HepG2 (cell line): ENCODE results near the gene TMEM167B. TPM values are rescaled to one million over a fixed set of nuclear protein-coding genes. Genes with fewer than 3 reads are reported as not detected.

ENCODE experiments used
- ASH2L ChIP-seq: fragments of 300-600, 200-600 bp; sonication (generic); IDR thresholded peaks from 2 replicates; pipeline ENCODE4 v1.7.0; 2017; ENCODE audit warnings: low read depth, mild to moderate bottlenecking, moderate library complexity, mixed read lengths, low read length; ENCODE audit not compliant: insufficient read length
- ETV5 ChIP-seq: IDR thresholded peaks from 2 replicates; pipeline ENCODE4 v1.6.1; 2018; ENCODE audit warnings: missing biosample characterization, missing genetic modification reagents, inconsistent platforms, borderline replicate concordance
- HNF1A ChIP-seq, 2 experiments: sonication (generic) in 1 of 2; formaldehyde crosslinking in 1 of 2; IDR thresholded peaks; 2 replicates each; pipeline versions ENCODE4 v1.4.0 to v1.6.1; 2016 to 2020; ENCODE audit warnings: borderline replicate concordance in 1 of 2, low read depth in 1 of 2, mild to moderate bottlenecking in 1 of 2, missing genetic modification reagents in 1 of 2
- KDM3A ChIP-seq: IDR thresholded peaks from 2 replicates; pipeline ENCODE4 v1.6.1; 2018; ENCODE audit warnings: low read depth, missing compliant biosample characterization
- MEF2D ChIP-seq: sonication (generic); formaldehyde crosslinking; IDR thresholded peaks from 2 replicates; pipeline ENCODE4 v1.5.1; 2020; ENCODE audit warnings: mild to moderate bottlenecking, missing genetic modification reagents
- MIXL1 ChIP-seq: IDR thresholded peaks from 2 replicates; pipeline ENCODE4 v1.6.1; 2016
- PATZ1 ChIP-seq: sonication (generic); formaldehyde crosslinking; IDR thresholded peaks from 2 replicates; pipeline ENCODE4 v1.4.0; 2020; ENCODE audit warnings: missing genetic modification reagents
- PHF20 ChIP-seq: sonication (generic); formaldehyde crosslinking; IDR thresholded peaks from 2 replicates; pipeline ENCODE4 v1.5.0; 2020; ENCODE audit warnings: mild to moderate bottlenecking, missing genetic modification reagents
- POLR2A ChIP-seq, 2 experiments: IDR thresholded peaks; 2 replicates each; pipeline ENCODE4 v1.6.1; 2011; ENCODE audit warnings: low read depth in 2 of 2, low read length in 2 of 2, mild to moderate bottlenecking in 1 of 2, moderate library complexity in 1 of 2; ENCODE audit not compliant: insufficient read depth in 1 of 2
- POLR2AphosphoS2 ChIP-seq: IDR thresholded peaks from 2 replicates; pipeline ENCODE4 v1.6.1; 2011; ENCODE audit warnings: low read depth, low read length, improper control_type of control experiment
- PPARG ChIP-seq: conservative IDR thresholded peaks from 2 replicates; pipeline ENCODE4 v1.6.1; 2016; ENCODE audit warnings: missing biosample characterization, missing genetic modification reagents
- SOX13 ChIP-seq, 3 experiments: fragments of 450-650 bp in 1 of 3; sonication (generic) in 1 of 3; formaldehyde crosslinking in 1 of 3; IDR thresholded peaks in 2 of 3; conservative IDR thresholded peaks in 1 of 3; 2 replicates each; pipeline versions ENCODE4 v1.5.0 to v1.6.1; 2016 to 2020; ENCODE audit warnings: antibody characterized with exemption in 1 of 3, mild to moderate bottlenecking in 1 of 3, missing compliant biosample characterization in 1 of 3, missing genetic modification reagents in 1 of 3, moderate library complexity in 1 of 3
- TFDP2 ChIP-seq: sonication (generic); formaldehyde crosslinking; IDR thresholded peaks from 2 replicates; pipeline ENCODE4 v1.4.0; 2020; ENCODE audit warnings: missing genetic modification reagents
- TIGD3 ChIP-seq: sonication (generic); formaldehyde crosslinking; IDR thresholded peaks from 2 replicates; pipeline ENCODE4 v1.5.1; 2020; ENCODE audit warnings: mild to moderate bottlenecking, missing genetic modification reagents, borderline replicate concordance
- ZBTB7B ChIP-seq: sonication (generic); formaldehyde crosslinking; IDR thresholded peaks from 2 replicates; pipeline ENCODE4 v1.4.0; 2020; ENCODE audit warnings: missing genetic modification reagents
- ZNF44 ChIP-seq: sonication (generic); formaldehyde crosslinking; IDR thresholded peaks from 2 replicates; pipeline ENCODE4 v1.5.1; 2020; ENCODE audit warnings: mild to moderate bottlenecking, missing genetic modification reagents
- ZNF766 ChIP-seq: sonication (generic); formaldehyde crosslinking; IDR thresholded peaks from 2 replicates; pipeline ENCODE4 v1.5.0; 2020; ENCODE audit warnings: missing genetic modification reagents, borderline replicate concordance
- ZNF782 ChIP-seq: sonication (generic); formaldehyde crosslinking; IDR thresholded peaks from 2 replicates; pipeline ENCODE4 v1.4.0; 2020; ENCODE audit warnings: missing genetic modification reagents, mild to moderate bottlenecking, borderline replicate concordance
- polyA plus RNA-seq, 8 experiments: library from polyadenylated mRNA; depleted of rRNA in 3 of 8; stranded (reverse) in 7 of 8; unstranded in 1 of 8; fragments of >200 nt; fragmentation: Illumina TruSeq in 4 of 8; extraction: Trizol in 4 of 8; gene quantifications; 2 replicates each; pipeline versions ENCODE4 v1.2.1 to v1.2.3, GENCODE V29; 2011 to 2016; ENCODE audit warnings: low read depth in 4 of 8, missing spikeins in 1 of 8, mixed read lengths in 1 of 8; ENCODE audit not compliant: insufficient read depth in 1 of 8
- total RNA-seq, 5 experiments: library from RNA; depleted of rRNA; stranded (reverse); fragments of >200 nt; fragmentation: Illumina TruSeq; extraction: Trizol; gene quantifications; 2 replicates each; pipeline ENCODE4 v1.2.3, GENCODE V29; 2016; ENCODE audit warnings: low read depth in 1 of 5

Gene TMEM167B
- total and polyA plus RNA-seq, 2 of the 13 experiments (the other 11 are each of a cell fraction or from before 2014, with no cell fraction given), result 9.5 to 22.4 TPM

GRCh38 chr1:109112652-109113285 lies 22.2 kb downstream of the TMEM167B start (continued):
- TF ChIP-seq HNF1A (IDR thresholded peaks at IDR 0.05; ENCODE audit: low read depth) (no peak), HNF1A (CRISPR knock-in tag; IDR thresholded peaks at IDR 0.05; ENCODE audit: borderline replicate concordance) (0 out of 2 replicates have a peak, but pooled peaks have one; percentile 16), MEF2D (CRISPR knock-in tag) (no peak), ASH2L (peak; percentile 66), SOX13 (IDR thresholded peaks at IDR 0.05) (no peak), SOX13 (CRISPR knock-in tag; conservative IDR thresholded peaks at IDR 0.05 in 1 of 2, IDR thresholded peaks at IDR 0.05 in 1 of 2) (peak in 1 of 2 experiments; percentile 12; a peak in 1 of 4 replicates), PATZ1 (CRISPR knock-in tag) (peak; percentile 49; the same call in 1 of the 2 replicates), KDM3A (CRISPR knock-in tag) (peak; percentile 65; the same call in 1 of the 2 replicates), POLR2AphosphoS2 (no peak), PPARG (CRISPR knock-in tag) (peak; percentile 49; the same call in 1 of the 2 replicates), ZNF766 (CRISPR knock-in tag) (no peak), ETV5 (peak; percentile 33; the same call in 1 of the 2 replicates), ZNF782 (CRISPR knock-in tag) (no peak), POLR2A (IDR thresholded peaks at IDR 0.05; ENCODE audit: insufficient read depth in 1 of 2, low read depth in 2 of 2, low read length in 2 of 2) (no peak), TIGD3 (no peak), PHF20 (CRISPR knock-in tag) (no peak), ZBTB7B (CRISPR knock-in tag) (no peak), TFDP2 (CRISPR knock-in tag) (no peak), MIXL1 (CRISPR knock-in tag) (no peak), ZNF44 (CRISPR knock-in tag) (no peak)
